Measurements from ENCODE around the gene FAM83G. TPM values are rescaled to one million over a fixed set of nuclear protein-coding genes. Genes with fewer than 3 reads are reported as not detected.
A peak's percentile ranks its signal among the peaks of the same experiment; 100 is the strongest.
"Not testable (repeated sequence)": the region's sequence is repeated elsewhere in the genome, so short reads cannot be mapped to it uniquely, and the experiment has no call there.

The FAM83G gene
- total RNA-seq, 1 donor from 2014 or later, result 48.7 TPM

- no peaks in the 10 kb centered on the region for H3K27me3 ChIP-seq (ENCODE audit: control insufficient read depth, insufficient read depth, low read length)
- H3K36me3 ChIP-seq (ENCODE audit: control insufficient read depth, insufficient read depth, low read length), result no peaks in the 10 kb centered on the region
- no peak overlapping the region for H3K4me3 ChIP-seq (ENCODE audit: low read depth, low read length)
- no peak for TF ChIP-seq CTCF (IDR thresholded peaks at IDR 0.05; ENCODE audit: insufficient read depth, low read length, poor library complexity, severe bottlenecking)
- DNase-seq (ENCODE audit: low read depth), result no peak
Observed at GRCh38 chr17:18933102-18934058, 71.2 kb downstream of the FAM83G start.

GRCh38 chr17:18932360-18933055, 72.1 kb downstream of the FAM83G start:
- Histone ChIP-seq H3K4me3 (ENCODE audit: low read depth, low read length) (no peak overlapping the region), H3K27me3 (ENCODE audit: control insufficient read depth, insufficient read depth, low read length) (no peaks in the 10 kb centered on the region), H3K36me3 (ENCODE audit: control insufficient read depth, insufficient read depth, low read length) (no peaks in the 10 kb centered on the region)
- TF ChIP-seq CTCF (IDR thresholded peaks at IDR 0.05; ENCODE audit: insufficient read depth, low read length, poor library complexity, severe bottlenecking), result no peak
- DNase-seq (ENCODE audit: low read depth), result no peak

GRCh38 chr17:18928628-18929125, 75.9 kb downstream of the FAM83G start:
- no peak for TF ChIP-seq CTCF (IDR thresholded peaks at IDR 0.05; ENCODE audit: insufficient read depth, low read length, poor library complexity, severe bottlenecking)
- H3K4me3 ChIP-seq (ENCODE audit: low read depth, low read length), result no peak overlapping the region

GRCh38 chr17:18925187-18925586, 79.4 kb downstream of the FAM83G start:
- no peak overlapping the region for H3K4me3 ChIP-seq (ENCODE audit: low read depth, low read length)
- H3K36me3 ChIP-seq (ENCODE audit: control insufficient read depth, insufficient read depth, low read length), result no peaks in the 10 kb centered on the region
- TF ChIP-seq CTCF (IDR thresholded peaks at IDR 0.05; ENCODE audit: insufficient read depth, low read length, poor library complexity, severe bottlenecking), result no peak
- DNase-seq (ENCODE audit: low read depth), result no peak
- no peaks in the 10 kb centered on the region for H3K27me3 ChIP-seq (ENCODE audit: control insufficient read depth, insufficient read depth, low read length)

More at GRCh38 chr17:18928628-18929125, 75.9 kb downstream of the FAM83G start:
- Histone ChIP-seq H3K36me3 (ENCODE audit: control insufficient read depth, insufficient read depth, low read length) (no peaks in the 10 kb centered on the region), H3K27me3 (ENCODE audit: control insufficient read depth, insufficient read depth, low read length) (no peaks in the 10 kb centered on the region)
- no peak for DNase-seq (ENCODE audit: low read depth)

- not testable (repeated sequence) for H3K27me3 ChIP-seq (ENCODE audit: control insufficient read depth, insufficient read depth, low read length)
Observed at GRCh38 chr17:18922596-18922995, 82.0 kb downstream of the FAM83G start.

GRCh38 chr17:18921912-18922451, 82.6 kb downstream of the FAM83G start:
- H3K27me3 ChIP-seq (ENCODE audit: control insufficient read depth, insufficient read depth, low read length), result no peaks in the 10 kb centered on the region
- H3K36me3 ChIP-seq (ENCODE audit: control insufficient read depth, insufficient read depth, low read length), result peaks cover 1% of the 10 kb centered on the region
- no peak for TF ChIP-seq CTCF (IDR thresholded peaks at IDR 0.05; ENCODE audit: insufficient read depth, low read length, poor library complexity, severe bottlenecking)
- DNase-seq (ENCODE audit: low read depth), result peak; percentile 31
- no peak overlapping the region for H3K4me3 ChIP-seq (ENCODE audit: low read depth, low read length)

More at GRCh38 chr17:18922596-18922995, 82.0 kb downstream of the FAM83G start:
- not testable (repeated sequence) for H3K36me3 ChIP-seq (ENCODE audit: control insufficient read depth, insufficient read depth, low read length); DNase-seq (ENCODE audit: low read depth); H3K4me3 ChIP-seq (ENCODE audit: low read depth, low read length)
